Ishikawa (cell line): ENCODE results near the gene THAP12.

Experiments used
- EP300 ChIP-seq: IDR thresholded peaks from 2 replicates; pipeline ENCODE4 v1.6.1; 2012; ENCODE audit warnings: borderline replicate concordance
- REST ChIP-seq: IDR thresholded peaks from 2 replicates; pipeline ENCODE4 v1.6.1; 2012; ENCODE audit warnings: low read depth, mild to moderate bottlenecking
- TAF1 ChIP-seq: IDR thresholded peaks from 2 replicates; pipeline ENCODE4 v1.6.1; 2012; ENCODE audit warnings: low read depth, mild to moderate bottlenecking

GRCh38 chr11:76361374-76361773, 19.6 kb downstream of the THAP12 start:
- TF ChIP-seq TAF1 (no peak), REST (no peak), EP300 (no peak)
